Esophagus muscularis mucosa (tissue), 4 donors: ENCODE data around the gene PIGZ. TPM values are rescaled to one million over a fixed set of nuclear protein-coding genes. Genes with fewer than 3 reads are reported as not detected.

Experiments
- DNase-seq: peaks from one replicate; pipeline ENCODE4 v3.0.0-alpha.2; 2017; ENCODE audit errors: extremely low spot score
- H3K27ac ChIP-seq, 4 donors: fragments of 200-600 bp; sonication (generic); replicated peaks in 1 of 4; 1 replicate in 3 of 4; 2 replicates in 1 of 4; pipeline ENCODE4 v1.5.1; 2016 to 2019; ENCODE audit warnings: mild to moderate bottlenecking in 1 of 4
- H3K27me3 ChIP-seq, 4 donors: fragments of 200-600 bp; sonication (generic); one replicate each; pipeline versions ENCODE4 v1.5.1 to v1.6.0; 2016 to 2019
- H3K36me3 ChIP-seq, 4 donors: fragments of 200-600 bp; sonication (generic); one replicate each; pipeline ENCODE4 v1.5.1; 2016 to 2019
- H3K4me1 ChIP-seq, 4 donors: fragments of 200-600 bp; sonication (generic); one replicate each; pipeline ENCODE4 v1.5.1; 2016 to 2019
- H3K4me3 ChIP-seq, 4 donors: fragments of 200-600 bp; sonication (generic); 1 replicate in 2 of 4; 2 replicates in 2 of 4; pipeline ENCODE4 v1.5.1; 2016 to 2019; ENCODE audit warnings: mild to moderate bottlenecking in 4 of 4, moderate library complexity in 1 of 4
- H3K9me3 ChIP-seq, 4 donors: fragments of 200-600 bp; sonication (generic); 1 replicate in 3 of 4; 2 replicates in 1 of 4; pipeline ENCODE4 v1.5.1; 2016 to 2019
- CTCF ChIP-seq, 3 experiments: fragments of 200-600 bp in 2 of 3; fragments of 450-650 bp in 1 of 3; sonication (generic) in 2 of 3; IDR thresholded peaks; one replicate each; pipeline ENCODE4 v1.5.1; 2017 to 2019; ENCODE audit warnings: antibody characterized with exemption in 3 of 3, mild to moderate bottlenecking in 2 of 3, moderate library complexity in 1 of 3
- EP300 ChIP-seq: sonication (generic); formaldehyde crosslinking; IDR thresholded peaks from one replicate; pipeline ENCODE4 v1.6.1; 2017; ENCODE audit warnings: antibody characterized with exemption
- POLR2A ChIP-seq: fragments of 450-650 bp; IDR thresholded peaks from one replicate; pipeline ENCODE4 v1.6.1; 2017; ENCODE audit warnings: antibody characterized with exemption, moderate library complexity, mild to moderate bottlenecking, low read depth
- POLR2AphosphoS5 ChIP-seq, 2 donors: sonication (generic); formaldehyde crosslinking; IDR thresholded peaks; one replicate each; pipeline ENCODE4 v1.6.1; 2017; ENCODE audit warnings: antibody characterized with exemption in 2 of 2
- WGBS: methylation state at CpG from one replicate; pipeline ENCODE4 v1.1.5; 2018; 5-methylcytosine and 5-hydroxymethylcytosine counted together
- intact Hi-C: fragments of 100-400 bp; cut with DNase I; formaldehyde crosslinking; loops from one replicate; pipeline ENCODE4 v1.15.1; 2023
- total RNA-seq, 4 donors: library from RNA; depleted of rRNA; stranded (reverse); fragments of >200 nt; gene quantifications; one replicate each; pipeline versions ENCODE4 v1.1.0 to v1.2.1, GENCODE V29; 2016

PIGZ gene
- total RNA-seq, 4 donors from 2014 or later = 12.9 to 18.2 (median 15.4) TPM

- TF ChIP-seq EP300 = no peak
- no peak for TF ChIP-seq POLR2AphosphoS5 (IDR thresholded peaks at IDR 0.05)
- no peak for TF ChIP-seq CTCF (IDR thresholded peaks at IDR 0.05)
- no peak for TF ChIP-seq POLR2A
- no peak for DNase-seq
- Histone ChIP-seq H3K9me3 (no peaks in the 10 kb centered on the region), H3K27ac (no peak overlapping the region), H3K36me3 (peaks cover 0 to 12% (median 5%) of the 10 kb centered on the region in 4 donors), H3K4me3 (no peak overlapping the region), H3K27me3 (no peaks in the 10 kb centered on the region), H3K4me1 (peaks cover 0 to 12% (median 9%) of the 10 kb centered on the region in 4 donors)
- intact Hi-C loops = no loop called here
- 89% methylated on average over 9 of the region's 9 CpGs for WGBS
Measured at GRCh38 chr3:196962108-196962929, 6.3 kb downstream of the PIGZ start.

GRCh38 chr3:196954832-196955231, 13.8 kb downstream of the PIGZ start:
- Histone ChIP-seq H3K4me1 (no peaks in the 10 kb centered on the region), H3K36me3 (peaks cover 0 to 14% (median 5%) of the 10 kb centered on the region in 4 donors), H3K27ac (no peak overlapping the region), H3K4me3 (no peak overlapping the region), H3K9me3 (no peaks in the 10 kb centered on the region), H3K27me3 (no peaks in the 10 kb centered on the region)
- TF ChIP-seq POLR2AphosphoS5 (IDR thresholded peaks at IDR 0.05) (no peak), EP300 (no peak), POLR2A (no peak), CTCF (IDR thresholded peaks at IDR 0.05) (no peak)
- WGBS = 82% methylated on average over 7 of the region's 7 CpGs
- intact Hi-C loops = no loop called here
- no peak for DNase-seq

DNA sequence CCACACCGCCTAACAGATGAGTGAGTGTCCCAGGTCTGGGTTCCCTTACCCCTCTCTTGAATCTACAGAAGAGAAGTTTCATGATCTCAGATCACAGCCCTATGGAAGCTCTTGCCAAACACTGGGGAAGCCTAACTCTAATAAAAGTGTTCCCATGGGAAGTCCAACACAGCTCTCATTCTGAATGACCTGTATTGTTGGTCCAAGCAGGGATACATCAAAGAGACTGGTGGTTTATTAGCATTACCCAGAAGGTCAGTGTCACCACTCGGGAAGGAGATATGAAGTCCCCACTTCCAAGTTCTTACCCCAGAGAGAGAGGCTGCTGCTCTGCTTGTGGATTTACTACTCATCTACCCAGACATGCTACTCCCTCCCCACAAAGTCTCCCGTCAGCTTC, 17.3 kb downstream of the PIGZ start:
- intact Hi-C loops = no loop called here
- WGBS = 89% methylated on average over 3 of the region's 3 CpGs

DNA sequence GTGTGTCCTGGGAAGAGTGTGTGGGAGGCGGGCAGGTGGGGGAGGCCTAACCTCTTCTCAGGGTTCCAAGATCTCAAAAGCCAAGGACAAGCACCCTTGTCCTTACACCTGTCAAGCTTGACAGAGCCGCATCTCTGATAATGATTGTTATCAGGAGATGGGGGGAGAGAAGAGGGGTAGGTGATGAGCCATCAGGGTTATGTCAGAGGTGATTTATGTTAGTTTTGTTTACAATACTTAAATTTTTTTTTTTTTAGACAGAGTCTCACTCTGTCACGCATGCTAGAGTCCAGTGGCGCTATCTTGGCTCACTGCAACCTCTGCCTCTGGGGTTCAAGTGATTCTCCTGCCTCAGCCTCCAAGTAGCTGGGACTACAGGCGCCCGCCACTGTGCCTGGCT, 18.9 kb downstream of the PIGZ start:
- 94% methylated on average over 6 of the region's 6 CpGs for WGBS
- TF ChIP-seq EP300 = no peak
- TF ChIP-seq POLR2A = no peak
- no peak for TF ChIP-seq CTCF (IDR thresholded peaks at IDR 0.05)
- TF ChIP-seq POLR2AphosphoS5 (IDR thresholded peaks at IDR 0.05) = no peak
- Histone ChIP-seq H3K9me3 (no peaks in the 10 kb centered on the region), H3K36me3 (peaks cover 0 to 32% (median 19%) of the 10 kb centered on the region in 4 donors), H3K4me3 (no peak overlapping the region), H3K27me3 (no peaks in the 10 kb centered on the region), H3K4me1 (peaks cover 0 to 1% (median 0%) of the 10 kb centered on the region in 4 donors), H3K27ac (no peak overlapping the region)
- intact Hi-C loops = no loop called here
- no peak for DNase-seq

More for the DNA sequence above, 17.3 kb downstream of the PIGZ start:
- TF ChIP-seq CTCF (IDR thresholded peaks at IDR 0.05) (no peak), EP300 (no peak), POLR2A (no peak), POLR2AphosphoS5 (IDR thresholded peaks at IDR 0.05) (no peak)
- no peak overlapping the region for H3K27ac ChIP-seq
- no peak overlapping the region for H3K4me3 ChIP-seq
- H3K36me3 ChIP-seq = peaks cover 0 to 23% (median 16%) of the 10 kb centered on the region in 4 donors
- no peaks in the 10 kb centered on the region for H3K27me3 ChIP-seq
- no peaks in the 10 kb centered on the region for H3K9me3 ChIP-seq
- DNase-seq = no peak
- no peaks in the 10 kb centered on the region for H3K4me1 ChIP-seq

- Histone ChIP-seq H3K4me1 (peaks cover 0 to 6% (median 4%) of the 10 kb centered on the region in 4 donors), H3K36me3 (peaks cover 0 to 37% (median 21%) of the 10 kb centered on the region in 4 donors), H3K4me3 (no peak overlapping the region), H3K27me3 (no peaks in the 10 kb centered on the region), H3K27ac (no peak overlapping the region), H3K9me3 (no peaks in the 10 kb centered on the region)
- no peak for TF ChIP-seq EP300
- no peak for TF ChIP-seq POLR2A
- no peak for TF ChIP-seq POLR2AphosphoS5 (IDR thresholded peaks at IDR 0.05)
- no peak for TF ChIP-seq CTCF (IDR thresholded peaks at IDR 0.05)
- DNase-seq = no peak
- intact Hi-C loops = no loop called here
- WGBS = 56% methylated on average over 6 of the region's 6 CpGs
Measured at GRCh38 chr3:196949285-196949619, 19.4 kb downstream of the PIGZ start.
